Measurements from ENCODE around the gene APBB2.

GRCh38 chr4:41144812-41145211 lies 69.5 kb downstream of the APBB2 start:
- TF ChIP-seq GTF2F1 (IDR thresholded peaks at IDR 0.05; ENCODE audit: borderline replicate concordance, low read depth, low read length), result no peak
- no peak for TF ChIP-seq CTCF (IDR thresholded peaks at IDR 0.05; ENCODE audit: control extremely low read depth in 1 of 3, insufficient read depth in 1 of 3, low read depth in 1 of 3, low read length in 3 of 3)
- no peak for TF ChIP-seq MAX (IDR thresholded peaks at IDR 0.05)
- no peak for TF ChIP-seq POLR2A (IDR thresholded peaks at IDR 0.05; ENCODE audit: control extremely low read depth in 1 of 2, low read depth in 2 of 2, low read length in 2 of 2)
- TF ChIP-seq SUZ12 (IDR thresholded peaks at IDR 0.05; ENCODE audit: low read length), result no peak
- no peak for TF ChIP-seq TEAD4 (IDR thresholded peaks at IDR 0.05; ENCODE audit: low read depth, low read length)
- TF ChIP-seq SIN3A (conservative IDR thresholded peaks at IDR 0.05 in 1 of 2, IDR thresholded peaks at IDR 0.05 in 1 of 2; ENCODE audit: low read depth in 1 of 2, low read length in 2 of 2), result no peak
- no peak for TF ChIP-seq BRCA1 (IDR thresholded peaks at IDR 0.05; ENCODE audit: low read depth, low read length)
- no peak for TF ChIP-seq GABPA (IDR thresholded peaks at IDR 0.05; ENCODE audit: borderline replicate concordance, insufficient read depth, low read length)
- TF ChIP-seq EGR1 (IDR thresholded peaks at IDR 0.05; ENCODE audit: borderline replicate concordance, low read depth, low read length), result no peak
- no peak for TF ChIP-seq EZH2 (IDR thresholded peaks at IDR 0.05; ENCODE audit: low read depth, low read length, severe bottlenecking)
- TF ChIP-seq JUN (IDR thresholded peaks at IDR 0.05; ENCODE audit: low read depth, low read length), result no peak
- TF ChIP-seq, protein P1, sequence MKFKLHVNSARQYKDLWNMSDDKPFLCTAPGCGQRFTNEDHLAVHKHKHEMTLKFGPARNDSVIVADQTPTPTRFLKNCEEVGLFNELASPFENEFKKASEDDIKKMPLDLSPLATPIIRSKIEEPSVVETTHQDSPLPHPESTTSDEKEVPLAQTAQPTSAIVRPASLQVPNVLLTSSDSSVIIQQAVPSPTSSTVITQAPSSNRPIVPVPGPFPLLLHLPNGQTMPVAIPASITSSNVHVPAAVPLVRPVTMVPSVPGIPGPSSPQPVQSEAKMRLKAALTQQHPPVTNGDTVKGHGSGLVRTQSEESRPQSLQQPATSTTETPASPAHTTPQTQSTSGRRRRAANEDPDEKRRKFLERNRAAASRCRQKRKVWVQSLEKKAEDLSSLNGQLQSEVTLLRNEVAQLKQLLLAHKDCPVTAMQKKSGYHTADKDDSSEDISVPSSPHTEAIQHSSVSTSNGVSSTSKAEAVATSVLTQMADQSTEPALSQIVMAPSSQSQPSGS (IDR thresholded peaks at IDR 0.05; ENCODE audit: low read length), result no peak
- no peak for TF ChIP-seq RFX5 (IDR thresholded peaks at IDR 0.05; ENCODE audit: borderline replicate concordance, low read depth, low read length)

Data from H1 (cell line).